Adrenal gland (tissue), 5 donors: ENCODE data around the gene PYY.

Experiments
- POLR2A ChIP-seq, 2 donors: fragments of 450-650 bp; IDR thresholded peaks; one replicate each; pipeline ENCODE4 v1.6.1; 2017; ENCODE audit warnings: antibody characterized with exemption in 2 of 2, mild to moderate bottlenecking in 2 of 2, moderate library complexity in 1 of 2
- TF ChIP-seq, protein P1 (sequence below), 6 experiments: fragments of 450-650 bp in 4 of 6; fragments of 200-600 bp in 2 of 6; sonication (generic) in 1 of 6; IDR thresholded peaks; 1 replicate in 5 of 6; 2 replicates in 1 of 6; pipeline versions ENCODE4 v1.5.1 to v1.8.0; 2016 to 2021; ENCODE audit warnings: antibody characterized with exemption in 6 of 6, mild to moderate bottlenecking in 2 of 6, moderate library complexity in 1 of 6
- donor health status: DM: no; HTN: no; CAD: no.

DNA sequence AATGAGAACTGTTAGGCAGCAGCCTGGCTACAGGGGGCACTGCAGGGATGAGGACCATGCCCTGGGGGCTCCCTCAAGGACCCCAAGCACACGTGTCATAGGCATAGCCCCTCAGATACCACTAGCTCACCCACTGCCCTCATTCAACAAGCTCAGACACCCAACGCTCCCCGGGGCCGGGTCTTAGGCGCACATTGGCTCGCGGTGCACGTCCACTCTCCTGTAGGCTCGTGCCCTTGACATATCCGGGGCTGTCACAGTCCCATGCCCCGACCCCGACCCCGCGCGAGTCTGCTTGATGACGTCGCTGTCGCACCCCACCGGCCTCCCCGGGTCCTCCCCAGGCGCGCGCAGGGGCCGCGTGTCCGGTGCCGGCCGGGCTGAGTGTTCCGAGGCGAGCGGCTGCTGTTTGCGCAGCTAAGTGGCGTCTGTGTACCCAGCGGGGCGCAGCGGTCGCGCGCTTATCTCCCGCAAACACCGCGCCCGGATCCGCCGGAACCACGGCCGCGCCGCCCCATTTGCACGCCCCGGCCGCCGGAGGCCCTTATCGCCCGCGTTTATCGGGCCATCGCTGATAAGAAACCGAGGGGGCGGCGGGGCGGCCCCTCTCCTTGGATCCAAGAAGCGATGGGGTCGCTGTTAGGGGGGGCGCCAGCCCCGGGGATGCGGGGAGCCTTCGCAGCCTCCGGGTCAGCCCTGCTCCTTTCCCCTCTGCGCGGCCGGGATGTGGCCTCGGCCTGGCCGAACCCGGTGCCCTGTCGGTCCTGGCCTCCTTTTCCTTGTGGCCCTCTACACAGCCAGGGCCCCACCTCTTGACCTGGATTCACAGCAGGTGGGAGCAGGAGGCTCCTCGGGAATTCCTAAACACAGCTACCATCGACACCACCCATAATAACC, 30.0 kb upstream of the PYY start:
- TF ChIP-seq, protein P1, sequence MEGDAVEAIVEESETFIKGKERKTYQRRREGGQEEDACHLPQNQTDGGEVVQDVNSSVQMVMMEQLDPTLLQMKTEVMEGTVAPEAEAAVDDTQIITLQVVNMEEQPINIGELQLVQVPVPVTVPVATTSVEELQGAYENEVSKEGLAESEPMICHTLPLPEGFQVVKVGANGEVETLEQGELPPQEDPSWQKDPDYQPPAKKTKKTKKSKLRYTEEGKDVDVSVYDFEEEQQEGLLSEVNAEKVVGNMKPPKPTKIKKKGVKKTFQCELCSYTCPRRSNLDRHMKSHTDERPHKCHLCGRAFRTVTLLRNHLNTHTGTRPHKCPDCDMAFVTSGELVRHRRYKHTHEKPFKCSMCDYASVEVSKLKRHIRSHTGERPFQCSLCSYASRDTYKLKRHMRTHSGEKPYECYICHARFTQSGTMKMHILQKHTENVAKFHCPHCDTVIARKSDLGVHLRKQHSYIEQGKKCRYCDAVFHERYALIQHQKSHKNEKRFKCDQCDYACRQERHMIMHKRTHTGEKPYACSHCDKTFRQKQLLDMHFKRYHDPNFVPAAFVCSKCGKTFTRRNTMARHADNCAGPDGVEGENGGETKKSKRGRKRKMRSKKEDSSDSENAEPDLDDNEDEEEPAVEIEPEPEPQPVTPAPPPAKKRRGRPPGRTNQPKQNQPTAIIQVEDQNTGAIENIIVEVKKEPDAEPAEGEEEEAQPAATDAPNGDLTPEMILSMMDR (IDR thresholded peaks at IDR 0.05): no peak
- no peak for TF ChIP-seq POLR2A (IDR thresholded peaks at IDR 0.05)
